Ovary (tissue), 9 donors: ENCODE measurements around the gene DSG1. TPM values are rescaled to one million over a fixed set of nuclear protein-coding genes. Genes with fewer than 3 reads are reported as not detected.
"Not testable (repeated sequence)": the region's sequence is repeated elsewhere in the genome, so short reads cannot be mapped to it uniquely, and the experiment has no call there.

Source experiments
- DNase-seq, 5 donors: peaks; one replicate each; pipeline ENCODE4 v3.0.0-alpha.2; 2019 to 2020
- H3K27ac ChIP-seq, 2 donors: fragments of 200-600 bp; one replicate each; pipeline versions ENCODE4 v1.5.1 to v1.8.0; 2019 to 2022
- H3K27me3 ChIP-seq: fragments of 200-600 bp; one replicate; pipeline ENCODE4 v1.8.0; 2022
- H3K36me3 ChIP-seq: fragments of 200-600 bp; sonication (generic); one replicate; pipeline ENCODE4 v1.5.1; 2019
- H3K4me1 ChIP-seq: one replicate; pipeline ENCODE4 v1.8.1; 2013; ENCODE audit warnings: mild to moderate bottlenecking, moderate library complexity; ENCODE audit not compliant: insufficient read depth
- H3K4me3 ChIP-seq: fragments of 200-600 bp; sonication (generic); one replicate; pipeline ENCODE4 v1.5.1; 2017
- H3K9me3 ChIP-seq, 2 donors: fragments of 200-600 bp in 1 of 2; sonication (generic) in 1 of 2; one replicate each; pipeline versions ENCODE4 v1.5.1 to v1.8.1; 2013 to 2019; ENCODE audit warnings: mild to moderate bottlenecking in 1 of 2, moderate library complexity in 1 of 2
- CTCF ChIP-seq, 3 donors: fragments of 450-650 bp in 2 of 3; fragments of 200-600 bp in 1 of 3; IDR thresholded peaks; one replicate each; pipeline versions ENCODE4 v1.5.1 to v1.8.0; 2016 to 2022; ENCODE audit warnings: antibody characterized with exemption in 3 of 3, mild to moderate bottlenecking in 1 of 3
- EP300 ChIP-seq: sonication (generic); formaldehyde crosslinking; IDR thresholded peaks from one replicate; pipeline ENCODE4 v1.6.1; 2017; ENCODE audit warnings: antibody characterized with exemption
- POLR2A ChIP-seq: fragments of 450-650 bp; IDR thresholded peaks from one replicate; pipeline ENCODE4 v1.6.1; 2017; ENCODE audit warnings: antibody characterized with exemption, mild to moderate bottlenecking, moderate library complexity
- WGBS, 3 donors: extraction: QIAGEN DNeasy Blood & Tissue Kit in 1 of 3; methylation state at CpG; one replicate each; pipeline versions ENCODE4 v1.1.5 to v1.1.7; 2013 to 2017; 5-methylcytosine and 5-hydroxymethylcytosine counted together
- intact Hi-C, 4 donors: fragments of 100-400 bp; cut with DNase I; formaldehyde crosslinking; loops; one replicate each; pipeline versions ENCODE4 v1.11.0 to v1.15.1; 2022 to 2023
- polyA plus RNA-seq, 2 donors: library from polyadenylated mRNA; stranded (reverse); fragments of 200-250 nt in 1 of 2; fragments of 350-450 nt in 1 of 2; fragmentation: Illumina TruSeq in 1 of 2; extraction: RNeasy Lipid Tissue Mini Kit (QIAGEN cat#74804) in 1 of 2; gene quantifications; one replicate each; pipeline ENCODE4 v1.2.3, GENCODE V29; 2013 to 2014
- total RNA-seq, 7 donors: library from RNA; depleted of rRNA in 2 of 7; stranded (reverse); fragments of >200 nt in 2 of 7; fragmentation: NEBNext Ultra II Directional in 3 of 7; extraction: Animal tissue kit (Norgen Biotek cat#: 25700) in 3 of 7; gene quantifications; one replicate each; pipeline versions ENCODE4 v1.1.0 to v1.2.4, GENCODE V29; 2016 to 2023
- donor health status: DM: no; HTN: no; CAD: no; lungs with moderate emphysema.
- donor health status: DM: no; HTN: no; CAD: no.
- donor health status: Bipolar disorder and iron deficiency.
- donor health status: DM: yes; HTN: yes; CAD: no.
- donor health status: DM: no; HTN: no; CAD: no.
- donor health status: DM: yes; HTN: yes; CAD: no.

DSG1 gene
- total and polyA plus RNA-seq, 9 donors, result not detected

- H3K27me3 ChIP-seq, result no peaks in the 10 kb centered on the region
- no peak overlapping the region for H3K4me3 ChIP-seq
- intact Hi-C loops, result no loop called here
- H3K27ac ChIP-seq, result no peak overlapping the region
- no peaks in the 10 kb centered on the region for H3K9me3 ChIP-seq
- no peak for DNase-seq
- no peaks in the 10 kb centered on the region for H3K36me3 ChIP-seq
- H3K4me1 ChIP-seq, result no peaks in the 10 kb centered on the region
- no peak for TF ChIP-seq CTCF (IDR thresholded peaks at IDR 0.05)
- TF ChIP-seq EP300, result no peak
These were observed 36.5 kb upstream of the DSG1 start for GRCh38 chr18:31281437-31281836.

GRCh38 chr18:31289446-31289845 is 28.5 kb upstream of the DSG1 start:
- intact Hi-C loops, H3K36me3 ChIP-seq, H3K27ac ChIP-seq, H3K4me1 ChIP-seq, H3K4me3 ChIP-seq, DNase-seq, H3K9me3 ChIP-seq, H3K27me3 ChIP-seq: not testable (repeated sequence)
- 63 to 89% (median 83%) methylated on average over 3 of the region's 3 CpGs for WGBS, 3 donors

GRCh38 chr18:31291688-31292087 is 26.3 kb upstream of the DSG1 start:
- no peak for DNase-seq
- Histone ChIP-seq H3K27ac (no peak overlapping the region), H3K36me3 (no peaks in the 10 kb centered on the region), H3K27me3 (no peaks in the 10 kb centered on the region), H3K4me3 (no peak overlapping the region), H3K4me1 (no peaks in the 10 kb centered on the region), H3K9me3 (no peaks in the 10 kb centered on the region)
- TF ChIP-seq POLR2A (no peak), EP300 (no peak), CTCF (IDR thresholded peaks at IDR 0.05) (no peak)
- intact Hi-C loops, result no loop called here

- H3K27me3 ChIP-seq, result no peaks in the 10 kb centered on the region
- TF ChIP-seq POLR2A (no peak), EP300 (no peak), CTCF (IDR thresholded peaks at IDR 0.05) (no peak)
These were observed 23.7 kb upstream of the DSG1 start for GRCh38 chr18:31294199-31294747.

GRCh38 chr18:31297248-31297647 is 20.7 kb upstream of the DSG1 start:
- no peaks in the 10 kb centered on the region for H3K27me3 ChIP-seq
- no peaks in the 10 kb centered on the region for H3K36me3 ChIP-seq
- H3K27ac ChIP-seq, result no peak overlapping the region
- H3K9me3 ChIP-seq, result no peaks in the 10 kb centered on the region
- WGBS, 3 donors, result 86 to 92% (median 88%) methylated on average over 2 of the region's 2 CpGs
- TF ChIP-seq EP300 (no peak), CTCF (IDR thresholded peaks at IDR 0.05) (no peak), POLR2A (no peak)
- no peaks in the 10 kb centered on the region for H3K4me1 ChIP-seq
- DNase-seq, result no peak
- no peak overlapping the region for H3K4me3 ChIP-seq
- intact Hi-C loops, result no loop called here

More at GRCh38 chr18:31294199-31294747, 23.7 kb upstream of the DSG1 start:
- no peaks in the 10 kb centered on the region for H3K4me1 ChIP-seq
- no peaks in the 10 kb centered on the region for H3K36me3 ChIP-seq
- intact Hi-C loops, result no loop called here
- H3K27ac ChIP-seq, result no peak overlapping the region
- H3K4me3 ChIP-seq, result no peak overlapping the region
- H3K9me3 ChIP-seq, result no peaks in the 10 kb centered on the region
- DNase-seq, result no peak
- WGBS, 3 donors, result 87 to 93% (median 91%) methylated on average over 5 of the region's 5 CpGs
